ENCODE results near the gene HIVEP2. TPM values are rescaled to one million over a fixed set of nuclear protein-coding genes. Genes with fewer than 3 reads are reported as not detected.

HIVEP2 gene
- total RNA-seq, 4 donors from 2014 or later, result 17.5 to 21.8 (median 20.6) TPM

GRCh38 chr6:142908235-142908634 lies 36.7 kb downstream of the HIVEP2 start:
- no peak for TF ChIP-seq CTCF (IDR thresholded peaks at IDR 0.05; ENCODE audit: low read depth)

- TF ChIP-seq CTCF (IDR thresholded peaks at IDR 0.05; ENCODE audit: low read depth), result no peak
Observed at GRCh38 chr6:142907544-142907943, 37.4 kb downstream of the HIVEP2 start.

GRCh38 chr6:142906945-142907470 lies 38.0 kb downstream of the HIVEP2 start:
- no peak for TF ChIP-seq CTCF (IDR thresholded peaks at IDR 0.05; ENCODE audit: low read depth)

DNA sequence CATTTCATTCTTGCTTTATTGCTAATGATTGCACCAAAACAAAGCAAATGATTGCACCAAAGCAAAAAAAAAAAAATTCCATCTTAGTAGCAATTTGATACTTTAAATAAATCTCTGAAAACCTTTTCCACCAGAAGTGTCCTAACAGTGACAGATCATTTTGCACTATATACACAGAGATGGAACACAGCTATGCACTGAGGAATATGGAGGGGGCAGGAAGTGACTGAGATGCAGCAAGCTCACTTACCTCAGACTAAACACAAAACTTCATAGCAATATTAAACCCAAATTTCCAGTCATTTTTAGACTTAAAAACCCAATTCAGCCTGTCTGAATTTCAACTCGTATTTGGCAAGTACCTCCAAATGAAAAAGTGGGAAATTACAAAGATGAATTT lies 41.2 kb downstream of the HIVEP2 start:
- TF ChIP-seq CTCF (IDR thresholded peaks at IDR 0.05; ENCODE audit: low read depth), result no peak

DNA sequence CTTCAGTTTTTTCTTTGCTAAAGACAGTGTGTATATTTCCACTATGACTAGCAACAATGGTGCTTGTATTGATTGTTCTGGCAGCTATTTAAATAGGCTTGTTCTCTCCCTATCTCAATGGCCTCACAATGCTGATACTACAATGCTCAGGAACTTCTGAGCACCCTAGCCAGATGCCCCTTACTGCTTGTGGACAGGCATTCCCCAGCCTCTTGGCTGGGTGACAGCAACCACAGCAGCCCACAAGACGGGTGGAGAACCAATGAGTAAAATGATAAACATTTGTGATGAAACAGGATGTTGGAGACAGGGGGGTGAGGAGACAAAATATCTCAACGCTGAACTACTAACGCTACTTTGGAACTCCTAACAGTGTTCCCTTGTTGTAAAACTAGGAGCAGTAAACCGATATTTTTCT lies 42.3 kb downstream of the HIVEP2 start:
- no peak for TF ChIP-seq CTCF (IDR thresholded peaks at IDR 0.05; ENCODE audit: low read depth)

- TF ChIP-seq CTCF (IDR thresholded peaks at IDR 0.05; ENCODE audit: low read depth), result no peak
Observed at GRCh38 chr6:142901611-142902010, 43.4 kb downstream of the HIVEP2 start.

DNA sequence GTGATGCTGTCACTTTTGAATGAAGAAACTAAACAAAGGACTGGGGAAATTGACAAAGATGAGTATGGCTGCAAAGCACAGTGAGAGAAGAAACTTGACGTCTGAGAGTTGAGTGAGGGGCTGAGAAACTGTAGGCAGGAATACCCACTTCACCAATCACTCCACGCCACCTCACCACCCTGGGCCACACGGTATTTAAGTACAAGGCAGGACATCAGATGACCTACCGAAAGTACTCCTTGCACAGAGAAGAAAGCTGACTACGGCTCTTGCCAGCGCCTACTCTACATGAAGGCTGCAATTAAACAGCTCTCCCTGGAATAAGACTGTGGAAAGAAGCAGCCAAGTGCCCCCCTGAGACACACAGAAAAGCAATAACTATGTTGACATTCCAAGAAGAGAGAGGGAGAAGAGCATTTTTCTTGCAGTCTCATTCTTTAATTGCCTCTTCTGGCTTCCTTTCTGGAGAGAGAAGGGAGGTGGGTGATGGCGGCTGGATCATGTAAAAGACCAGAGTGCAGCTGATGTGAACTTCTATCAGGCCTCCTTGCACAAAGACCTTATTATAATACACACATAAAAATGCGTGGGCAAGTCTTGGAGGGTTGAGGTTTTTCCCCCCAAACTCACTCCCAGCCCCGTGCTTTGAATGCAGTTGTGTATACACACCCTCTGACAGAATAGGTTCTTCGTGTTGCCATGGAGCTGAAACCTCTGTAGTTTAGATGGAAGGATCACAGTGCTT lies 44.6 kb downstream of the HIVEP2 start:
- TF ChIP-seq CTCF (IDR thresholded peaks at IDR 0.05; ENCODE audit: low read depth), result no peak
